Measurements from ENCODE around the gene GNG3.
"Not testable (repeated sequence)": the region's sequence is repeated elsewhere in the genome, so short reads cannot be mapped to it uniquely, and the experiment has no call there.

GNG3 gene

DNA sequence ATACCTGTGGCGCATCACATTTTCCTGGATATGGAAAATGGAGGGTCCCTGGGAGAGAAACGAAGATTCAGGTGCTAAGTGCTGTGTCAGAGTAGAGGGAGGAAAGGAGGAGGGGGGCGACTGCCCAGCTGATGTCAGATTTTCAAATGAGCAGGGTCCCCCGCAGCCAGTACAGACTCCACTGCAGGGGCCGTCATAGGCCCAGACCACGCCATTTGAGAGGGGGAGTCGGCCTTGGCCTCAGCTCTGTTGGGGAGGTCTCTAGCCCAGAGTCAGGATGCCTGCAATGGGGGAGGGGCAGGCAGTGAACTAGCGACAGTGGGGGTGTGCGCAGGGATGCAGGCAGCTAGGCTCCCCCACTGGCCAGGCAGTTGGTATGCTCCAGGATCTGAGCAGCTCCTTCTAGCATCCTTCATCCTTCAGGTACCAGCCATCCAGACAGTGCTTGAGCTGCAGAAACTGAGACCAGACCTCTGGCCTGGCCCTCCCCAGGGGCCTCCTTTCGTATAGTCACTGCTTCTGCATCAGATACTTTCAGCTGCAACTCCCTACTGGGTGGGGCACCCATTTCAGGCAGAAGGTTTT, at the start of gene GNG3, which contains the start of gene BSCL2:
TSS of gene GNG3 (plus strand) at position 400 of the 585 bp plus-strand sequence. CDS start 620 bp downstream, outside the sequence.
TSS of gene BSCL2 (minus strand) at position 148 of the 585 bp plus-strand sequence. CDS start 229 bp downstream, outside the sequence.
- no peak for DNase-seq

DNA sequence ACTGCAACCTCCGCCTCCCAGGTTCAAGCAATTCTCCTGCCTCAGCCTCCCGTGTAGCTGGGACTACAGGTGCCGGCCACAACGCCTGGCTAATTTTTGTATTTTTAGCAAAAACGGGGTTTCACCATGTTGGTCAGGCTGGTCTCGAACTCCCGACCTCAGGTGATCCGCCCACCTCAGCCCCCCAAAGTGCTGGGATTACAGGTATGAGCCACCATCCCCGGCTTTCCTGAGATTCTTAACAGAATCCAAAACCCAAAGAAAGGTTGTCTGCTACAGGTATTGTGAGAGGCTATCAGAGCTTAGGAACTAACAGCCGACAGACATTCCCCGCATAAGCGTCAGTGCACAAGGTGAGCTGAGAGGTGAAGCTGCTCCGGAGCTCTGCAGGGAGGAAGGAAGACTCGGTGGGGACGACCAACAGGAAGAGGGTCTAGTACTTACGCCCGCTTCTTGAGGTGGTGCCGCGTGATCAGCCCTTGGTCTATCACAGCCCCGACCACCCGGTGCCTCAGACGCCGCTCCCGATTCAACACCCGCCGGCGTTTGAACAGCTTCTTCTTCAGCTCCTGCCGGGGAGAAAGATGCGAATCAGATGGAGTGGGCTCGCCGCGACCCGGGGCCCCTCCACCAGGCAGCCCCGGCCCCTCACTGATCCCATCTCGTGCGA, 42.9 kb upstream of the GNG3 start:
- DNase-seq: peak; percentile 15

DNA sequence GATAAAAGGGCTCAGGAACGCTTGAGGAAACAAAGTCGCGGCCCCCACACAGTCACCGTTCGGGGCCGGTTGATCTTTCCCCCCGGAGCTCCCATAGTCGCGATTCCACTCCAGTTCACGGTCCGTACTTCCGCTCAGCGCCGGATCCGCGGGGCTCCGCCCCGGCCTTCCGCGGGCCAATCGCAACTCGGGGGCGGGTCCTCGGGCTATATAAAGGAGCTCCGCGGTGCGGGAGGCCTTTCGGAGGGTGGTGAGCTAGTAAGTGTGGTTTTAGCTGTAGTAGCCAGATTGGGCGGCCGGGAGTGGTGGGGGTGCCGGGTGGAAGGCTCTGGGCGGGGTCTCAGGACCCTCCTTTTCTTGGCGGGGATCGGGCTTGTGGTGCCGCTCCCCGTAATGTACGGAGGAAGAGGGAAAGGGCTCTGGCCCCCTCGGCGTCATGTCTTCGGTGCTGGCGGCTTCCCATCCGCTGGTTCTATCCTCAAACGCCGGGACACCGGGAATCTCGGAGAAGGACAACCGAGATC, 42.3 kb upstream of the GNG3 start, which contains the start of the genes C11orf98 and CSKMT:
TSS of gene C11orf98 (minus strand) at position 136 of the 524 bp plus-strand sequence. CDS start at position 95, 41 bp downstream.
TSS of gene CSKMT (plus strand) at position 238 of the 524 bp plus-strand sequence. CDS start 568 bp downstream, outside the sequence.
- DNase-seq: peak; percentile 96

DNA sequence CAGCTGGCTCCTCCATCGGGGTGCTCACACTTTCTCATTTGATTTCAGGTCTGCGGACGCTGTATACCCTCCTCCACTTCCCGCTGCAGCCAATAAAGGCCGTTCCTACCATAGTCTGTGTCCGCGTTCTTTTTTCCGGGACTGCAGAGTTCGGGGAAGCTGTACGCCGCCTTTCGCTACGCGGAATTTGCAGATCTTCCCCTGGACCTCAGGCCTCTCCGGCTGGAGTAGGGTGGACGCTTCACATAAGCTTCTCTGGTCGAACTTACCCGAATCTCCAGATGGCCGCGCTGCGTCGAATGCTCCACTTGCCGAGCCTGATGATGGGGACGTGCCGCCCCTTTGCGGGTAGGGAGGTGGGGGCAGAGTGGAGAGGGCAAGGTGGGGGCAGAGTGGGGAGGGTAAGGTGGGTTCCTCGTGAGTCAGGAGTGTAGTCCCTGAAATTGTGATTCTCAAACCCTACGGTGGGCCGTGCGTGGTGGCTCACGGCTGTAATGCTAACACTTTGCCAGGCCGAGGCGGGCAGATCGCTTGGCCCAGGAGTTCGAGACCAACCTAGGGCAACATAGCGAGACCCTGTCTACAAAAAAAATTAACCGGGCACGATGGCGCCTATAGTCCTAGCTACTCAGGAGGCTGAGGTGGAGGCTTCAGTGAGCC, 41.7 kb upstream of the GNG3 start:
- peak; percentile 10 for DNase-seq

DNA sequence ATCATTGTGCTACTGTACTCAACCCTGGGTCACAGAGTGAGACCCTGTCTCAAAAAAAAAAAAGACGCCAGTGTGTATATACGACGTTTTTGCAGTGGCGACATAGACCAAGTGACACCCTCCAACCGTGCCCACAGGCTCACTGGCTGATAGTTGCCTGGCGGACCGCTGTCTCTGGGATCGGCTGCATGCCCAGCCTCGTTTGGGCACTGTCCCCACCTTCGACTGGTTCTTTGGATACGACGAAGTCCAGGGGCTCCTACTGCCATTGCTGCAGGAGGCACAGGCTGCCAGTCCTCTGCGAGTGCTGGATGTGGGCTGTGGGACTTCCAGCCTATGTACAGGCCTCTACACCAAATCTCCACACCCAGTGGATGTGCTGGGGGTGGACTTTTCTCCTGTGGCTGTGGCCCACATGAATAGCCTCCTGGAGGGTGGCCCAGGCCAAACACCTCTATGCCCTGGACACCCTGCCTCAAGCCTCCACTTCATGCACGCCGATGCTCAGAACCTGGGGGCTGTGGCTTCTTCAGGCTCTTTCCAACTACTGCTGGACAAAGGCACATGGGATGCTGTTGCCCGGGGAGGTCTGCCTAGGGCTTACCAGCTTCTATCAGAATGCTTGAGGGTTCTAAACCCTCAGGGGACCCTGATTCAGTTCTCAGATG, 41.1 kb upstream of the GNG3 start:
- no peak for DNase-seq

DNA sequence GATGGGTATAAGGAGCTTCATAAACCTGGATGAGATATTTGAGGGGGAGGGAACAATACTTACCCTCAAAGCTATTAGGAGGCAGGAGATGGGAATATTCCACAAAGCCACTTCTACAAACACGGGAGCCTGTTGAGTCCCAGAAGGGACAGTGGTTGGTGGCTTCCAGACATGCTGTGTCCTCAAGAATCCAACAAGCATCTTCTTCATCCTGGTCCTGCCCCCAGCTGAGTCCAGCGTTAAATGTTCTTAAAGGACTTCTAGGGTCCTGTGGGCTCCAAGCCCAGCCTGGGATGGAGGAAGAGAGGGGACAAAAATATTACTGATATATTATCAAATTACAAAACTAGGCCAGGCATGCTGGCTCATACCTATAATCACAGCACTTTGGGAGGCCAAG, 40.0 kb upstream of the GNG3 start:
- no peak for DNase-seq

DNA sequence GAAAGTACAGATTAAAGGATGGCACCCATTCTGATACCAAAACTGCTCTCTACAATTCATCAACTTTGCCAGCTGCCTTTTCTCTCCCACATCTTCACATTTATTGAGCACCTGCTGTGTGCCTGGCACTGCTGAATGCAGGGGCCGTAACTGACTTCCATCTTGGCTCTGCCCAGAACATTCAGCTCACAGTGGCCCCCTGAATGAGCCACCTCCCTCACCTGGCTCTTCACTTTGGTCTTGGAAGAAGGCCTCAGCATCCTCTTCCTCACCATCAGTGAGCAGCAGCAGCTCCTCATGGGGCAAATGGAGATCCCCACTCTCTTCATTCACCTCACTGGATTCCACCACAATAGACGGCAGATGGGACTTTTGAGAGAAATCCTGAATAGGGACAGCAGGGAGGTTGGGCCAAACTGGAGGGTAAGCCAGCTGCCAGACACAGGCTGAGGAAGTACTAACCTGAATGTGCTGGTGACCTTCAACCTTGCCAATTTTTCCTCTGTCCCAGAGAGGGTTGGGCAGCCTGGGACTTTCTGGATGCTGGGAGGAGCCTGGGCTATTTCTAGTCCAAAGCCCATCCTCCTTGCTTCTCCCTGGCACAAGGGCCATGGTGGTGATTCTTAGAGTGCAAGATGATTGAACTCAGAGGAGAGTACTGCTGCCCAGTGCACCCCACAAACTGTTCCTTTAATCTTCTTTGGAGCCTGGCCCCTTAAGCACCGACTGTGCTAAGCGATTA, 37.9 kb upstream of the GNG3 start:
- no peak for DNase-seq

DNA sequence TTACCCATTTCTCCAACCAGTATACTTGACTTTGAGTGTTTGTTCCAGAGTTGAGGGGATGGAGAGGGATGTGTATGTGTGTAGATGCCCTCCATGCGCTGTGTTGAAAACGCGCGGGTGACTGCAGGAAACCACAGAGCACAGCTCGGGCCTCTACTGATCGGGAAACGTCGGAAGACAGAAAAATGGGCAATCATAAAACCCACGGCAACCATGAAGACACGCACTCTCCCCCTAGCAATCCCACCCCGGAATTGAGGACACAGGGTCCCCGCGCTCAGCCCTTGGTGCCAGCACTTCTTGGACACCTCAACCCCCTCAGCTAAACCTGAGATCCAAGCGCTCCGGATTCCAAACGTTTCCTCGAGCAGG, 36.3 kb upstream of the GNG3 start:
- DNase-seq: no peak

DNA sequence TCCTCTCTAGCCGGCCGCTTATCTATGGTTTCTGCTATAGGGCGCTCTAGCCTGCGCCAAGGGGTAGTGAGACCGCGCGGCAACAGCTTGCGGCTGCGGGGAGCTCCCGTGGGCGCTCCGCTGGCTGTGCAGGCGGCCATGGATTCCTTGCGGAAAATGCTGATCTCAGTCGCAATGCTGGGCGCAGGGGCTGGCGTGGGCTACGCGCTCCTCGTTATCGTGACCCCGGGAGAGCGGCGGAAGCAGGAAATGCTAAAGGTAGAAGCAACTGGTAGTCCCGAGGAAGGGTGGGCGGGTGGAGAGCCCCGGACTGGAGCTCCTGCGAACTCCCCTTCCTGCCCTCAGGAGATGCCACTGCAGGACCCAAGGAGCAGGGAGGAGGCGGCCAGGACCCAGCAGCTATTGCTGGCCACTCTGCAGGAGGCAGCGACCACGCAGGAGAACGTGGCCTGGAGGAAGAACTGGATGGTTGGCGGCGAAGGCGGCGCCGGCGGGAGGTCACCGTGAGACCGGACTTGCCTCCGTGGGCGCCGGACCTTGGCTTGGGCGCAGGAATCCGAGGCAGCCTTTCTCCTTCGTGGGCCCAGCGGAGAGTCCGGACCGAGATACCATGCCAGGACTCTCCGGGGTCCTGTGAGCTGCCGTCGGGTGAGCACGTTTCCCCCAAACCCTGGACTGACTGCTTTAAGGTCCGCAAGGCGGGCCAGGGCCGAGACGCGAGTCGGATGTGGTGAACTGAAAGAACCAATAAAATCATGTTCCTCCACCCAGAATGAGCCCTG, 35.7 kb upstream of the GNG3 start, which contains the start of the genes LBHD1 and UQCC3:
TSS of gene LBHD1 (minus strand) at position 660 of the 782 bp plus-strand sequence. CDS start 2,236 bp downstream, outside the sequence.
TSS of gene UQCC3 (plus strand) at position 66 of the 782 bp plus-strand sequence. CDS start at position 139, 73 bp downstream.
- DNase-seq: peak; percentile 64

DNA sequence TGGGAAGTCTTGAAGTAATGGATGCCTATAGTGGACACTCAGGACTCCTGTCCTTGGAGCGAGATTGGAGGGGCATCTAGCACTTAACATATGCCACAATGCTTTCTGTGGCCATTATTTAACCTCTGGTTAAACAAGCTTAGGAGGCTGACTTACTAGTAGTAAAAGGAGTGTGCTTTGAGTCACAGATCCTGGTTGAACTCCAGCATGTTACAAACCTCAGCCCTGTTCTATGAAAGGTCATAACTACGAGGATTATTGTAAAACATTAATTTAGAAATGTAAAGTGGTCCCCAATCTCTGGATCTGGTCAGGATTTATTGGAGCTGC, 34.3 kb upstream of the GNG3 start:
- DNase-seq: no peak

DNA sequence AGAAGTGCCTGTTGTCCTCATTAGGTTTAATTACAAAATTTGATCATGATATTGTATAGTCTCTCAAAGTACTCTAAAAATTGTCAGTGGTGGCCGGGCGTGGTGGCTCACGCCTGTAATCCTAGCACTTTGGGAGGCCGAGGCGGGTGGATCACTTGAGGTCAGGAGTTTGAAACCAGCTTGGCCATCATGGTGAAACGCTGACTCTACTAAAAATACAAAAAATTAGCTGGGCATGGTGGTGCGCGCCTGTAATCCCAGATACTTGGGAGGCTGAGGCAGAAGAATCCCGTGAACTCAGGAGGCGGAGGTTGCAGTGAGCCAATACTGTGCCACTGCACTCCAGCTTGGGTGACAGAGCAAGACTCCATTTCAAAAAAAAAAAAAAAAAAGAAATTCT, 32.1 kb upstream of the GNG3 start:
- DNase-seq: not testable (repeated sequence)

DNA sequence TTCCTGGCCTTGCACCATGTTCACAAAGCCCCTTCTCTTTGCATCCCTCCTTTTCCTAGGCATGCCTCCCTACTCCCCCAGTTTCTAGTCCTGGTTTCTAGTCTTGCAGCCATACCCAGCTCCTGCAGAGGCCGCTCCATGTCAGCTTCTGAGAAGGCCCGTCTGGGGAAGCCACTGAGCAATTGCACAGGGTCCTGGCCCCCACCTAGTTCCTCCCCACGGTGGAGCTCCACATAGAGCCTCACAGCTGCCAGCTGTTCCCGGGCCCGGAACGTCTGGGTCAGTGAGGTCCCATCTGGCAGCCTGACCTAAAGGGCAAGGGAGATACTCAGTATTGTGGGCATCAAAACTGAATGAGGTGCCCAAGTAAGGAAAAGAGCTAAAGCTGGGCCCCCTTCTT, 30.8 kb upstream of the GNG3 start:
- no peak for DNase-seq

DNA sequence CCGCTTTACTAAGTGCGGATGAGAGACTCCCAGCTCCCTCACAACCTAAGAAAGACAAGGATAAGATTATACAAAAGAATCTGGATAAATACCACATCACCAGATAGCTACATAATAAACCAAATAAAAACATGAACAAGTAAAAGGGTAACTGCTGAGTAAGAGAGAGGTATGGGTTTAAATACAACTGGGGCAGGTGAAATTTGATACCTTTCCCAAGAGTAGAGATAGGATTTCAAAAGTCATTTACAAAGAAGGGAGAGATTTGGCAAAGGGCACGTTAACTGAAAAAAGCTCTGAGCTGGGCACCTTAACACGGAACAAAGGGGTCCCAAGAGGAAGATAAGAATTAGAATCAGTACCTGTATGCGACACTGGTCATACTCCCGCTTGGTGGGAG, 30.3 kb upstream of the GNG3 start:
- DNase-seq: no peak

DNA sequence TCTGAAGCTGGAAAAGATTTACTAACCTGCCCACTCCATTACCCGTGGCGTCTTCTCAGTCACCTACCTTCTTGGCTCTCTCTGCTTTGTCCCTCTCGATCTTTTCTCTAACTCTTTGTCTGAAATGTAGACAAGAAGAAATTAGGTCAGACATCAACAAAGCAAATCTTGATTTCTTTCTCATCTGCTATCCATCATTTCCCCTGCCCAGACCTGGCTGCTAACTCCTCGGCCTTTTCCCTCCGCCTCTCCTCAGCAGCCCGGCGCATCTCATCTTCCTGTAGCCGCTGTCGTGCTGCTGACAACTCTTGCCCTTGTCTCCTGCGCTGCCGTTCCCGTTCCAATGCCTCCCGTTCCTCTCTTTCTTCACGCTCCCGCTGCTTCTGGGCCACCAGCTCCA, 29.8 kb upstream of the GNG3 start:
- DNase-seq: no peak

DNA sequence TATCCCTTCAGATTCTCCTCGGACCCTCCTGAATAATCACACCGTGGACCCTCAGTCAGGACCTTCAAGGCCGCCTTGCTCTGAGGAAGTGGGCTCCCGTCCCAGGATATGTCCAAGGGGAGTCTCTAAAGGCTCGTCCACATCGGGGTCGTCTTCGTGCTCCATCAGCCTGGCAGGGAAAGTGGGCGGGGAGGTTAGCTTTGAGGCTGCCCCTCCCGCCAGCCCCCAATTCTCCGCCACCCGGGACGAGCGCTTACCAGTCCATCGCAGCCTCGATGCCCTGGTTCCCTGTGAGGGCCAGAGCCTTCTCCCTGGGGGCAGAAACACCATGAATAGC, 29.1 kb upstream of the GNG3 start:
- no peak for DNase-seq

DNA sequence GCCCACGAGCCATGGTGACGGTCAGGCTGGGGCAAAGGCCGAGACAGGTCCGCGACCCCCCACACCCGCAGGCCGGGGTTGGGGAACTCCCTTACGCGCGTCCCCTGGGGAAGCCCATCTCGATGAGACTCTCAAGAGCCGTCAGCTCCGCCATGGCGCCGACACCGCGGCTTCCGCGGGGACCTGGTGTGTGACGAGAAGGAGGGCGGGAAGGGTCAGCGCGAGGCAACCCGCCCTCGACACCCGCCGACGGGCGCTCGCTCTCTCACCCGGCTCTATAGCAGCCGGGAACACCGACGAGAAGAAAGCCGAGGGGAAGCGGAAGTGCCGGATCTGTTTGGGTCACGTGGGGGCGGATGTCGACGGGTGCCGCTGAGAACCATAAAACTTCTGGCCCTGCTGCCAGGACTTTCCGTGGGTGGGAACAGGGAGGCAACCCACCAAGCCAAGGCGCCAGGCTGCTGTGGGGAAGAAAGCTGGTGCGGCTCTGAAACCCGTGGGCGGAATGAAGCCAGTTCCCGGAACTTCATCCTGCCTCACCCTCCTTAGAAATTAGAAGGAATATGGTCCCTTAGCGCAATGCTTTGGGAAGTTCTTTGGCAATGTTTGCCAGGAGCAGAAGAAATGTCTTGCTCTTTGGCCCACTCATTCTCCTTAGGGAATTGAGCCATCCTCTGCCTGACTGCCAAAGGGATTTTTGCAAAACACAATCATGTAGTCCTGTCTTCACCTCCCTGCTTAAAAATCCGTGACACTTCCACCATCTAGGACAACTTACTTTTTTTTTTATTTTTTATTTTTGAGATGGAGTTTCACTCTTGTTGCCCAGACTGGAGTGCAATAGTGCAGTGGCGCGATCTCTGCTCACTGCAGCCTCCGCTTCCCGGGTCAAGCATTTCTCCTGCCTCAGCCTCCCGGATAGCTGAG, 28.4 kb upstream of the GNG3 start, which contains the start of gene UBXN1:
TSS of gene UBXN1 (minus strand) at position 304 of the 927 bp plus-strand sequence. CDS start at position 154, 150 bp downstream.
- DNase-seq: peak; percentile 78

DNA sequence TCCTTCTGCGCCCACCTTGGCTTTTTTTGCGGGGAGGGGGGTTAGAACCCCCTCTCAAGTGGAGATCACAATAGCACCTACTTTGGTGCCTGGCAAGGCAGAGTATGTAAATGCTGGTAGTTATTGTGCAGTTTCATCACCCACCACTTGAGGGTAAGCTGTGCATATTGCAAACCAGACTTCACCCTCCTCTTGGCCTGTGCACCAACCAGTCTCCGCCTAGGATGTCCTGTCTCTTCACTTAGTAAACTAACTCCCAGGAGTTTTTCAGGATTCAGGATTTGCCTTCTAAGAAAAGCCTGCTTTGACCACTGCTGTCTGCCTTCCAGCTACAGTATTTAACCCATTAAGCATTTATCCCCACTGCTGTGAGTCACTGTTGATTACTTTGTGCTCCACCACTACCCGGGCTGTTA, 26.6 kb upstream of the GNG3 start:
- peak; percentile 55 for DNase-seq

DNA sequence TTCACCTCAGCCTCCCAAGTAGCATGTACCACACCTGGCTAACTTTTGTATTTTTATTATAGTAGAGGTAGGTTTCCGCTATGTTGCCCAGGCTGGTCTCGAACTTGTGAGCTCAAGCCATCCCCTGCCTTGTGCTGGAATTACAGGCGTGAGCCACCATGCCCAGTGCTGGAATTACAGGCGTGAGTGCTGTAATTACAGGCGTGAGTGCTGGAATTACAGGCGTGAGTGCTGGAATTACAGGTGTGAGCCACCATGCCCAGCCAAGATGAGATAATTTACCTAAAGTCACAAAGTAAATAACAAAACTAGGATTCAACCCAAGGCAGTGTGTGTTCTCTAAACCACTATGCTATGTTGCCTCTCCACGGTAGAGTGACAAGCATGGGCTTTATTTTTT, 25.0 kb upstream of the GNG3 start:
- DNase-seq: no peak

DNA sequence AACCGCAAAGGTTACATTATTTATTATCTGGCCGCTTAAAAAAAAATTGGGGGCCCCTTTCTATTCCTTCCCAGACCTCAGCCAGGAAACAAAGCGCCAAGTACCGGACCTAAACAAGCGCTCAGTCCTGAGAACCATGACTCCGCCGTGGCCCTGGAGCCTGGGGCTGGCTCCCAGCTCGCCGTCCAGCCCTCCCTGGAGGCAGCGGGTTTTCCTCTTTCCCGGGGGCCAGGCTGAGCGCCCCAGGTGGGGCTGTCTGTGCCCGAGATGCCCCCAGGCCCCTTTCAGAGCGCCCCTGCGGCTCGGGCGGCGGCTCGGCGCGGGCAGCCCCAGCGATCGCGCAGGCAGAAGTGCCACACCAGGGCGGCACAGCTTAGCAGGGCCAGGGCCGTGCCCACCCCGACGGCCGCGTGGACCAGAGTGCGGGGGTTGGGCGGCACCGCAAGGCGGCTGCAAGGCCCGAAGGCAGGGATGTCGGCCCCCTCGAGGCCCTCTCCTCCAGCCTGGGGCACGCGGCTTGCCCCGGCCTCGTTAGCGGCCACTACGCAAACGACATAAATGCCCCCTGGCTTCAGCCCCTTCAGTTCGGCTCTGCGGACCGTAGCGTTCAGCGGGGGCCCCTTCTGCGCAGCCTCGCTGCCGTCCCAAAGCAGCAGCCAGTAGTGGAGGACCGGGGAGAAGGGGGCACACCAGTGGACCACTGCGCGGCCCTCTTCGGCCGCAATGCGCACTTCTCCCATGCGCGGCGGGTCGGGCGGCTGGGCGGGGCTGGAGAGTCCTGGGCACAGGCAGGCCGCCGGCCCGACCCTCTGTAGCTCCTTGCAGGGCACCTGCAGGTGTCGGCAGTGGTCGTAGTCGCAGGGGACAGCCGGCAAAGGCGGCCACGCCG, 19.7 kb upstream of the GNG3 start:
- DNase-seq: no peak

Data from T1000 (cell line).